ENCODE data around the gene SLC17A2. TPM values are rescaled to one million over a fixed set of nuclear protein-coding genes. Genes with fewer than 3 reads are reported as not detected.

The SLC17A2 gene, protein sequence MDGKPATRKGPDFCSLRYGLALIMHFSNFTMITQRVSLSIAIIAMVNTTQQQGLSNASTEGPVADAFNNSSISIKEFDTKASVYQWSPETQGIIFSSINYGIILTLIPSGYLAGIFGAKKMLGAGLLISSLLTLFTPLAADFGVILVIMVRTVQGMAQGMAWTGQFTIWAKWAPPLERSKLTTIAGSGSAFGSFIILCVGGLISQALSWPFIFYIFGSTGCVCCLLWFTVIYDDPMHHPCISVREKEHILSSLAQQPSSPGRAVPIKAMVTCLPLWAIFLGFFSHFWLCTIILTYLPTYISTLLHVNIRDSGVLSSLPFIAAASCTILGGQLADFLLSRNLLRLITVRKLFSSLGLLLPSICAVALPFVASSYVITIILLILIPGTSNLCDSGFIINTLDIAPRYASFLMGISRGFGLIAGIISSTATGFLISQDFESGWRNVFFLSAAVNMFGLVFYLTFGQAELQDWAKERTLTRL
- total RNA-seq, result under 1 TPM in 1 of 3 donors, not detected in 2; 0.33 TPM

DNA sequence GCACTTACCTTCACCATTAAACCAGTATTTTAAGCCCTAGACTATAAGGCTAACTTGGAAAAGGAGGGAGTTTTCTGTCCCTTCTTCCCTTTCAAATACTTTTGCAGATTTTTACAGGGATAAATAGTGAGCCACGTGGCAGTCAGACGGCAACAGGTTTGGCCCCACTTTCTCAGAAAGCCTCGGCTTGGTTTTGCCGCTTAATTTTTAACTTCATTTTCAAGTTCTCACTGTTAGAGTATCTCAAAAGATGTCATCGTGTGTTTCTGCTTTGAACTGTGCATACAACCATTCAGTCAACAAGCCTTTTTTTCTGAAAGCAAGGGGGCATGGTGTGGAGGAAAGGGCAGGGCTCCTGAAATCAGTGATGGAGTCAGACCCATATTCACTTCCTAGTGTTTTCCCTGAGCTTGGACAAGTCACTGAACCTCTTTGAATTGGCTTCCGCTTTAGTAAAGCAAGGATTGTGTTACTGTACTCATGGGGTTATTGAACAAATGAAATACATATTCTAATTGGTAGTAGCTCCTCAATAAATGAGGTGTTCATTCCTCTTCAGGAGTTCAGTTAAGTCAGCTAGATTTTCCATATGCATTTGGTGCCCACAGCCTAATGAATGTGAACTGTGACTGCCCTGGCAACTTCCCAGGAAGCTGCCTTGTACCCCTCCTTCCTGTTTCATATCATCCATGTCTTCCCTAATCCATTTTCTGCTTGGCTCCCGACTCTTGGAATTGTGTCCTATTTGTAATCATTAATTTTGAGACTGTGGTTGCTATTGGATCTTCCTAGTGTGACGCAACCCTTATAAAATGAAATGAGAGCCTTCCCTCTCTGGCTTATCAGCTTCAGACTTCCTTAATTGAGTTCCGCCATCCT lies at the start of gene SLC17A2:
TSS of gene SLC17A2 (minus strand) at position 160 of the 879 bp plus-strand sequence. CDS start 4,895 bp downstream, outside the sequence.
- Mint-ChIP-seq H3K4me1 (ENCODE audit: low read depth) (no peaks in the 10 kb centered on the region), H3K27me3 (ENCODE audit: low read depth) (peaks cover 4% of the 10 kb centered on the region), H3K4me3 (no peak within 1 kb of the TSS)

DNA sequence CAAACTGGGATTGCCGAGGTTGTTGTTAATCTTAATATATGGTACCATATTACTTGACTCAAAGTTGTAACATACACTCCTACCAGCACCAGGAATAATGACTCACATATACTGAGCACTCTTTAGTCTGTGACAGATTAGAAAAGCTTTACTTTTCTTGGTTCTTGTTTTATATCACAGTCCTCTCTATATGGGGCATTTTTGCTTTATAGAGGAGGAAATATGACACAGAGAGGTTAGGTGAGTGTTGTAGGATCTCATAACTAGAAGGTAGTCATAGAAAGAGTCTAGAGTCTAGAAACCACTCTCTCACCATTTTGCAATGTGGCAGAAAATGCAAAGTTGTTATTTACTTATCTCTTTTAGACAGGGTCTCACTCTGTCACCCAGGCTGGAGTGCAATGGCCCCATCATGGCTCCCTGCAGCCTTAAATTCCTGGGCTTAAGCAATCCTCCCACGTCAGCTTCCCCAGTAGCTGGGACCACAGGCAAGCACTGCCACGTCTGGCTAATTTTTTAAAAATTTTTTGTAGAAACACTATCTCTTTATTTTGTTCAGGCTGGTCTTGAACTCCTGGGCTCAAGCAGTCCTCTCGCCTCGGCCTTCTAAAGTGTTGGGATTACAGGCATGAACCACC lies 45.6 kb upstream of the SLC17A2 start:
- no peak for DNase-seq
- Mint-ChIP-seq H3K27me3 (ENCODE audit: low read depth) (no peaks in the 10 kb centered on the region), H3K4me3 (no peak overlapping the region), H3K9me3 (no peaks in the 10 kb centered on the region), H3K36me3 (ENCODE audit: insufficient read depth) (peaks cover 56% of the 10 kb centered on the region), H3K4me1 (ENCODE audit: low read depth) (peaks cover 31% of the 10 kb centered on the region)
- ATAC-seq, result peak; percentile 99

More for the DNA sequence above, at the start of gene SLC17A2:
- DNase-seq (no peak), ATAC-seq (no peak)
- Mint-ChIP-seq H3K36me3 (ENCODE audit: insufficient read depth) (no peaks in the 10 kb centered on the region), H3K9me3 (no peaks in the 10 kb centered on the region)

DNA sequence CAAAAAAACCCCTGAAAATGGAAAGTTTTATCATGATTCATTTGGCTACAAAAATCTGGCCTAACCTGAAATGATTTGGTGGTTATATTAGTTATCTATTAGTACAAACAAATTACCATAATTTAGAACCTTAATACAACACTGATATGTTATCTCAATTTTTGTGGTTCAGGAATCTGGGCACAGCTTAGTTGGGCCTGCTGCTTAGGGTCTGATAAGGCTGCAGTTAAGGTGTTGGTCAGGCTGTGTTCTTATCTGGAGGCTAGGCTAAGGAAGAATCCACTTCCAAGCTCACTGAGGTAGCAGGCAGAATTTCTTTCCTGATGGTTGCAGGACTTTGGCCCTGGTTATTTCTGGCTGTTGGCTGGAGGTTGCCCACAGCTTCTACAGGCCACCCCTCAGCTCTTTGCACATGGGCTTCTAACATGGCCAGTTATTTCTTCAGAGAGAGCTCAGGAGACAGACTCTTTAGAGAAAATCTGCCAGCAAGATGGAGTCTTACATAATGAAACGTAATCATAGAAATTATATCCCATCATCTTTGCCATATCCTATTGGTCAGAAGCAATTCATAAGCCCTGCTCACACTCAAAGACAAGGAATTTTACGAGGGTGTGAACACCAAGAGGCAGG lies 43.5 kb upstream of the SLC17A2 start:
- peaks cover 63% of the 10 kb centered on the region for H3K36me3 Mint-ChIP-seq (ENCODE audit: insufficient read depth)
- H3K4me1 Mint-ChIP-seq (ENCODE audit: low read depth), result peaks cover 43% of the 10 kb centered on the region
- H3K4me3 Mint-ChIP-seq, result no peak overlapping the region

DNA sequence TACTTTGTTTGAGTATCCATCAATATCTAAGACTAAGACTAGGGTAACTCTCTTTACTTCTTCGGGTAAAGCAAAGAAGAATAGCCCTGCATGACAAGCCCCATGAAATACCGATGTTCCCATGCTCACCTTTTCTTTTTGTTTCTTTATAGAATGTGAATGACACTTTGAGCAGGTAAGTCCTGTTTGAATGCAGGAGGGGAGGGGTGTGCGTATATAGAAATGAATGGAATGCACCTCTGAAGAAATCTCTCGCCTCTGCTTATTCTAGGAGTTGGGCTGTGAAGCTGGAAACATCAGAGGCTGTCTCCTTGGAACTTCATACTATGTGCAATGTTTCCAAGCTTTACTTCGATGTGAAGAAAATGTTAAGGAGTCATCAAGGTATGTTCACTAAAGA lies 42.4 kb upstream of the SLC17A2 start:
- Mint-ChIP-seq H3K4me3 (no peak overlapping the region), H3K27me3 (ENCODE audit: low read depth) (no peaks in the 10 kb centered on the region), H3K9me3 (no peaks in the 10 kb centered on the region), H3K4me1 (ENCODE audit: low read depth) (peaks cover 53% of the 10 kb centered on the region), H3K36me3 (ENCODE audit: insufficient read depth) (peaks cover 70% of the 10 kb centered on the region)
- no peak for DNase-seq
- ATAC-seq, result no peak

More for the DNA sequence above, 43.5 kb upstream of the SLC17A2 start:
- Mint-ChIP-seq H3K27me3 (ENCODE audit: low read depth) (no peaks in the 10 kb centered on the region), H3K9me3 (no peaks in the 10 kb centered on the region)
- no peak for ATAC-seq
- DNase-seq, result no peak

DNA sequence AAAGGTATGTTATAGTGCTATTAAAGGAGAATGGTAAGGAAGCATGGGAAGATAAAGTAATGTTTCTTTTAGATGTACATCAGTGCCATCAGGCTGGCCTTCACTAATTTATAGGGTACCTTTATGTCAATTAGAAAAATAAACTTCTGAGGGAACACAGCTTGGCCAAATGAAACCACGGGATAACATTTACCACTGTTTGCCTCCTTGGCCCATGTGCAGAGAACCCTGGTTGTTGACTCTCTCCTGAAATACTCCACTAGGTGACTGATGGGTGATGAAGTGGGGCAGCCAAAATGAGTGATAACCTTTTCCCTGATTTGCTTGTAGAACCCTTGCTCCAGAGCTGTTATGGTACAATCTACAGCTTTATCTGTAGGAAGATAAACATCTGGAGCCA lies 41.6 kb upstream of the SLC17A2 start:
- H3K9me3 Mint-ChIP-seq, result no peaks in the 10 kb centered on the region
- H3K27me3 Mint-ChIP-seq (ENCODE audit: low read depth), result no peaks in the 10 kb centered on the region
- peaks cover 58% of the 10 kb centered on the region for H3K4me1 Mint-ChIP-seq (ENCODE audit: low read depth)
- H3K4me3 Mint-ChIP-seq, result no peak overlapping the region
- ATAC-seq, result no peak
- peaks cover 75% of the 10 kb centered on the region for H3K36me3 Mint-ChIP-seq (ENCODE audit: insufficient read depth)
- DNase-seq, result no peak

DNA sequence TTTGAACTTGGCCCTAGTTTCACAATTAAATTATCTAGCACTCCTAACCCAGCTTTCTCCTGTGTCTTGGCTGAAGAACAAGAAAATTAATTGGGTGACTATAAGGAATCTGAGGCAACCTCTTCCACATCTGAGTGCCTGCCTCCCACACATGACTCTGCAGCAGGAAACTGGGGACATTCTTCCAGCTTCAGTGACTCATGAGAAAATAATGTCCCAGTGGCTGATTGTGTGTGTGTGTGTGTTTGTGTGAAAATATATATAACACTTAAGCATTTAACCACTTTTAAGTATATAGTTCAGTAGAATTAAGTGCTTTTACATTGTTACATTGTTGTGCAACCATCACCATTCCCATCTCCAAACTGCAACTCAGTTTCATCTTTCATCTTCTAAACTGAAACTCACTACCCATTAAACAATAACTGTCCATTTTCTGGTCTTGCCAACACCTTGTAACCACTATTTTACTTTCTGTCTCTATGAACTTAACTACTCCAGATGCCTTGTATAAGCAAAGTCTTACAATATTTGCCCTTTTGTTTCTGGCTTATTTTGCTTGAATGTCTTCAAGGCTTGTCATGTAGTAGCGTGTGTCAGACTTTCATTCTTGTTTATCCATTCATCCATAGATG lies 40.8 kb upstream of the SLC17A2 start:
- Mint-ChIP-seq H3K4me3 (no peak overlapping the region), H3K27me3 (ENCODE audit: low read depth) (no peaks in the 10 kb centered on the region), H3K9me3 (no peaks in the 10 kb centered on the region), H3K36me3 (ENCODE audit: insufficient read depth) (peaks cover 75% of the 10 kb centered on the region), H3K4me1 (ENCODE audit: low read depth) (peaks cover 58% of the 10 kb centered on the region)
- no peak for ATAC-seq
- DNase-seq, result no peak

DNA sequence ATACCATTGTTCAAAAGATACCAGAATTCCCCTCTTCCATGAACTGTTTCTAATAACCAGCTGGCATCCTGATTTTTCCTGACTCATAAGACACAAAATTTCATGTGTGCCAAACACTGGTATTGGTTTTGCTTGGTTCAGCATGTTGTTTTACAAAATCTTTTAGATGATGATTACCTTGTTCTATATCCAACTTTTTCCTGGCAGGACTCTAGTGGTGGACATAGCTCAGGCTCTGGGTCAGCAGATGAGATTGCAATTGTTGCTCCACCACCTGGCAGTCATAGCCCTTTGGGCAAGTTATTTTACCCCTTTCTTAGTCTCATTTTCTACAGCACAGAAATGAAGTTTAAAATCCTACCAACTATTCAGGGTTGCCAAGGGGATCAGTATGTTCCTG lies 38.3 kb upstream of the SLC17A2 start:
- no peaks in the 10 kb centered on the region for H3K27me3 Mint-ChIP-seq (ENCODE audit: low read depth)
- H3K4me1 Mint-ChIP-seq (ENCODE audit: low read depth), result peaks cover 75% of the 10 kb centered on the region
- H3K9me3 Mint-ChIP-seq, result no peaks in the 10 kb centered on the region
- no peak for ATAC-seq
- H3K4me3 Mint-ChIP-seq, result peak overlapping the region; percentile 53
- no peak for DNase-seq
- H3K36me3 Mint-ChIP-seq (ENCODE audit: insufficient read depth), result peaks cover 66% of the 10 kb centered on the region

DNA sequence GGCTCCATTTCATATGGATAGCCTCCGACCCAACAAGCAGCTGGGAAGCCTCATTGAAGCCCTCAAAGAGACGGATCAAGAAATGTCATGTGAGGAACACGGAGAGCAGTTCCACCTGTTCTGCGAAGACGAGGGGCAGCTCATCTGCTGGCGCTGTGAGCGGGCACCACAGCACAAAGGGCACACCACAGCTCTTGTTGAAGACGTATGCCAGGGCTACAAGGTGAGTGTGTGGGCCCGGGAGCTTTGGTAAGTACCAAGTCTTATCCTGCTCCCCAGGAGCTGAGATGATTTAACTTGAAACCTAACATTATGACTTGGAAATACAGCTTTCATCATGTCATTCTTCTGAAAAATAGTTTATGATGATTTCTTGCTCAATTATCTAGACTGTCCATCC lies 36.2 kb upstream of the SLC17A2 start:
- H3K4me3 Mint-ChIP-seq, result peak overlapping the region; percentile 76
- H3K9me3 Mint-ChIP-seq, result no peaks in the 10 kb centered on the region
- peaks cover 52% of the 10 kb centered on the region for H3K36me3 Mint-ChIP-seq (ENCODE audit: insufficient read depth)
- DNase-seq, result no peak
- no peak for ATAC-seq
- H3K27me3 Mint-ChIP-seq (ENCODE audit: low read depth), result no peaks in the 10 kb centered on the region
- peaks cover 79% of the 10 kb centered on the region for H3K4me1 Mint-ChIP-seq (ENCODE audit: low read depth)

DNA sequence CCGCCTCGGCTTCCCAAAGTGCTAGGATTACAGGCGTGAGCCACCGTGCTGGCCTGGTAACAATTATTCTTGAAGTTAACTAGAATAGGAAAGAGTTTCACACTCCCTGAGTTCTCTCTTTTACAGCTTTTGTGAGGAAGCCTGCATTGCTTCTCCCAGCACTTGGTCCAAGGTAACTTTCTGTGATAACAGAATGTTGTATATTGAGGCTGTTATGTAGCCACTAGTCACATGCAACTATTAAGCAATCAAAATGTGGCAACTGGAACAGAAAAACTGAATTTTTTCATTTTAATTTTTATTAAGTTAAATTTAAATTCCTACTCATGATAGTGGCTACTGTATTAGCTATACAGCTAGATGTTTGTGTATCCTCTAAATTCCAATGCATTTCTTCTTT lies 34.6 kb upstream of the SLC17A2 start:
- DNase-seq (no peak), ATAC-seq (no peak)
- Mint-ChIP-seq H3K27me3 (ENCODE audit: low read depth) (no peaks in the 10 kb centered on the region), H3K36me3 (ENCODE audit: insufficient read depth) (peaks cover 40% of the 10 kb centered on the region), H3K9me3 (peaks cover 11% of the 10 kb centered on the region), H3K4me3 (peak overlapping the region; percentile 76), H3K4me1 (ENCODE audit: low read depth) (peaks cover 83% of the 10 kb centered on the region)

DNA sequence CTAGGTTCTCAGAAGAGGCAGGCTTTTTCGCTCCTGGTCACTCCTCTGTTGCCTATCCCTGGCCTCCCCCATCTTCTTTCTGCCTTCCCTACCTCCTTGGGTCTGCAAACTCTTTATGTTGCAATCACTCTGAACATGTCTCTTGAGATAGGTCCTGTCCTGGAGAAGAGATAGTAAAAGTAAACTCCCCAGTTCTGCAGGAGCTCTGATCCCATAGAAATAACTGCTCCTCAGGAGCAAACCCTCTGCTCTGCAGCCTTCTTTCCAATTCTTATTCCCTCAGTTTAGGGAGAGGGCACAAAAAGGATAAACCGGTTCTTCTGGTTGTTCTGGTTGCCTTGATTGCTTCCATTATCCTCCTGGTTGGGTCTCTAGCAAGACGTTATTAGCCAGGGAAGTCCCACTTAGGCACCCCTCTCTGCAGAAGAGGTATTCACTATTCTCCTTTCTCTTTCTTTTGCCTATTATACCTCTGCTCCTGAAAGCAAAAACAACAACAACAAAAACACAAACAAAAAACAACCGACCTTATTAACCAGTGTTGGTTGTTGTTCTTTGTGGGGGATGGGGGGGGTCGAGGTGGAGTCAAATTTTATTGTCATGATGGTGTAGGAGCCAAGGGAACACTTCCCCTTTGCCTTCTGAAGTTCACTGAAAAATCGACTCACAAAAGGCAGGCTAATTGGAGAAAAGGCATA lies 33.1 kb upstream of the SLC17A2 start:
- ATAC-seq (no peak), DNase-seq (no peak)
- H3K27me3 Mint-ChIP-seq (ENCODE audit: low read depth), result no peaks in the 10 kb centered on the region
- peaks cover 12% of the 10 kb centered on the region for H3K9me3 Mint-ChIP-seq
- peak overlapping the region; percentile 95 for H3K4me3 Mint-ChIP-seq
- peaks cover 87% of the 10 kb centered on the region for H3K4me1 Mint-ChIP-seq (ENCODE audit: low read depth)
- H3K36me3 Mint-ChIP-seq (ENCODE audit: insufficient read depth), result peaks cover 30% of the 10 kb centered on the region

DNA sequence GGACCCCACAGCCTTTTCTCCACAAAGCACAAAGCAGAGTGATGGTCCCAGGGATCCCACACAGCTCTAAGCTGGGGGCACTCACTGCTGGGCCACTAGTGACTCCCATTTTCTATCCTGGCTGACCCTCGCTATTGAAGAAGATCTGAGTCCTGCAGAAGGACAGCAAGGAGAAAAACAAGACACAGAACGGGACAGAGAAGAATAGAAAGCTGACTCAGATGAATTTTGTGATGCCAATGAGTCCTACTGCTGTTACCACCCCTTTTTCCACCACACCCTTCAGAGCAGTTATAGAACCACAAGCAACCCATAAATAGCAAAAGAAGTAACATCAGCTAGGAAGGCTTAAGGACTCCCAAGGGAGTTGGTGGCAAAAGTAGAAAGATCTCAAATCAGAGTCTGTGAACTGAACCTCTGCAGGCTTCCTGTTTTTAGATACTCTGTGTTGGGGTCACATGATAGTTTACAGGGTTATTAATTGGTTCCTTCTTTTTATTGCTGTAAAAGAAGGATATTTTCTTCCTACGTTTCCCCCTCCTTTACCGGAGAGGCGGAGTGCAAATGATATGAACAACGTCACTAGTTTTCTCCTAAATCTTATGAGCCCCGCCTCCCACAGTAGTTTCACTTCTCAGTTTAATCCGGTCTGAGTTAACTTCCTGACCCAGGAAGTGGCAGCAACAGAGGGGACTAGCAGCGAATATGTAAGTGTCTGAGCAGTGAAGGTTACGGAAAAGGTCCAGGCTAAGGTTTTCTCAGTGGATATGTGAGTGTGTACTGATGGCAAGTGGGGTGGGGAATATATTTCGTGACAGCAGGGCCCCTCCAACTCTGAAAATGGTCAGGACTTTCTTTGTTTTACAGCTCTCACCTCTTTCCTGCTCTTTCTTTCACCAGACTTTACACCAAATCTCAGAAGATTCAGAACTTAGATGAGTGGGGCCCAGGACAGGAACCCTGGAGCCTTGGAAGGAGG lies 31.9 kb upstream of the SLC17A2 start, which contains the start of gene TRIM38:
TSS of gene TRIM38 (plus strand) at position 654 of the 979 bp plus-strand sequence. CDS start 3,721 bp downstream, outside the sequence.
- Mint-ChIP-seq H3K4me1 (ENCODE audit: low read depth) (peaks cover 83% of the 10 kb centered on the region), H3K27me3 (ENCODE audit: low read depth) (no peaks in the 10 kb centered on the region)

DNA sequence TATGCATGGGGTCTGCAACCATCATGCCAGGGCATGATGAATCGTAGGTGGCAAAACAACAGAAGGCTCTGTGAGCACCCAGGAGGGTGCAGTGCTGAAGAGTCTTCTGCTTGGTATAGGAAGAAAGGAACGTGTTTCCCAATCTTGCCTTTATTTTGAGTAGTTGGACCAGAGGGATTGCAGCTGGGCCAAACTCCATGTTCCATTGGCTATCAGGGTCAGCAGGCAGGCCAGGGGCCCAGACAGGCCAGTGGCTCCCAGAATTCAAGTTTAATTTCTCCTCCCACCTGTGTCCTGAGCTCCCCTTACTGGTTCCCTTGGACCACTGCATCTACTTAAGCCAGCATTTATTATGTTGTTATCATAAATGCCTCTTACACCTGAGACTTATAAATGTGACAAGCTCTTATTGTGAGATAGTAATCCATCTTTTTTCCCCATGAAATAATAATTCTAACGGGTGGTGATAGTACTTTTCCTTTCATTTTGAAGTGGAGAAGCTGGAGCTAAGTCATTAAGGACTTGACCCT lies 31.2 kb upstream of the SLC17A2 start:
- H3K36me3 Mint-ChIP-seq (ENCODE audit: insufficient read depth), result peaks cover 14% of the 10 kb centered on the region
- H3K4me1 Mint-ChIP-seq (ENCODE audit: low read depth), result peaks cover 80% of the 10 kb centered on the region
- H3K9me3 Mint-ChIP-seq, result peaks cover 16% of the 10 kb centered on the region
- DNase-seq (no peak), ATAC-seq (no peak)
- peak overlapping the region; percentile 95 for H3K4me3 Mint-ChIP-seq
- no peaks in the 10 kb centered on the region for H3K27me3 Mint-ChIP-seq (ENCODE audit: low read depth)

More for the DNA sequence above, 31.9 kb upstream of the SLC17A2 start, which contains the start of gene TRIM38:
- ATAC-seq (peak; percentile 74 to 77), DNase-seq (peak; percentile 61)
- H3K36me3 Mint-ChIP-seq (ENCODE audit: insufficient read depth), result peaks cover 21% of the 10 kb centered on the region
- peak within 1 kb of the TSS; percentile 95 for H3K4me3 Mint-ChIP-seq
- peaks cover 16% of the 10 kb centered on the region for H3K9me3 Mint-ChIP-seq

All from activated T-cell treated with anti-CD3 and anti-CD28 coated beads, Interleukin-2, amount 50 U/mL, for 4 hours (primary cell).